Right lobe of liver (tissue), 6 donors: ENCODE measurements around the gene DLX1. TPM values are rescaled to one million over a fixed set of nuclear protein-coding genes. Genes with fewer than 3 reads are reported as not detected.
A peak's percentile ranks its signal among the peaks of the same experiment; 100 is the strongest.

ENCODE experiments used
- ATAC-seq, 4 donors: fragments of 200-7000 bp; cut with Tn5 transposase; one replicate each; pipeline ENCODE4 v1.9.1; 2020; ENCODE audit warnings: mild to moderate bottlenecking in 4 of 4, moderate library complexity in 4 of 4
- DNase-seq, 3 donors: peaks; one replicate each; pipeline ENCODE4 v3.0.0-alpha.2; 2020
- H3K27ac ChIP-seq, 3 donors: fragments of 200-600 bp; one replicate each; pipeline ENCODE4 v1.8.0; 2022
- H3K27me3 ChIP-seq, 2 donors: fragments of 200-600 bp; one replicate each; pipeline ENCODE4 v1.8.0; 2022
- H3K36me3 ChIP-seq, 4 donors: fragments of 200-600 bp; sonication (generic) in 1 of 4; one replicate each; pipeline versions ENCODE4 v1.5.1 to v1.8.0; 2017 to 2022; ENCODE audit warnings: control low read depth in 1 of 4
- H3K4me1 ChIP-seq, 4 donors: fragments of 200-600 bp; sonication (generic) in 1 of 4; one replicate each; pipeline versions ENCODE4 v1.5.1 to v1.8.0; 2017 to 2022; ENCODE audit warnings: control low read depth in 1 of 4
- H3K4me3 ChIP-seq, 3 donors: fragments of 200-600 bp; one replicate each; pipeline ENCODE4 v1.8.0; 2022
- H3K9me3 ChIP-seq, 4 donors: fragments of 200-600 bp; sonication (generic) in 1 of 4; one replicate each; pipeline versions ENCODE4 v1.5.1 to v1.8.0; 2017 to 2022; ENCODE audit warnings: control low read depth in 1 of 4
- CTCF ChIP-seq, 4 donors: fragments of 200-600 bp in 3 of 4; fragments of 450-650 bp in 1 of 4; IDR thresholded peaks; one replicate each; pipeline versions ENCODE4 v1.5.1 to v1.8.0; 2016 to 2022; ENCODE audit warnings: antibody characterized with exemption in 4 of 4, mild to moderate bottlenecking in 2 of 4
- POLR2A ChIP-seq: fragments of 450-650 bp; IDR thresholded peaks from one replicate; pipeline ENCODE4 v1.6.1; 2017; ENCODE audit warnings: antibody characterized with exemption, mild to moderate bottlenecking
- WGBS: methylation state at CpG from one replicate; pipeline ENCODE4 v1.1.6; 2018; ENCODE audit warnings: low coverage, low lambda C conversion rate; ENCODE audit not compliant: insufficient coverage; ENCODE audit errors: missing lambda C conversion rate; 5-methylcytosine and 5-hydroxymethylcytosine counted together
- intact Hi-C, 2 donors: fragments of 100-400 bp; cut with DNase I; formaldehyde crosslinking; loops; one replicate each; pipeline versions ENCODE4 v1.11.2 to v1.14.1; 2022
- total RNA-seq, 6 experiments: library from RNA; depleted of rRNA in 2 of 6; stranded (reverse); fragments of >200 nt in 2 of 6; fragmentation: NEBNext Ultra II Directional in 3 of 6; extraction: Animal tissue kit (Norgen Biotek cat#: 25700) in 3 of 6; gene quantifications; one replicate each; pipeline versions ENCODE4 v1.1.0 to v1.2.4, GENCODE V29; 2016 to 2023
- donor health status: DM: no; HTN: yes; CAD: no.
- donor health status: DM: no; HTN: no; CAD: no.
- donor health status: DM: no; HTN: no; CAD: no.
- donor health status: DM: no; HTN: yes; CAD: no.
- donor health status: DM: no; HTN: yes; CAD: no.

The DLX1 gene
- total RNA-seq, 6 experiments from 2014 or later = not detected

- Histone ChIP-seq H3K9me3 (no peaks in the 10 kb centered on the region), H3K36me3 (no peaks in the 10 kb centered on the region), H3K4me1 (peaks cover 0 to 22% (median 0%) of the 10 kb centered on the region in 4 donors), H3K27me3 (peaks cover 42 to 90% of the 10 kb centered on the region in 2 donors), H3K27ac (no peak overlapping the region), H3K4me3 (no peak overlapping the region)
- WGBS = 7% methylated on average over 19 of the region's 19 CpGs
- intact Hi-C loops = no loop called here
- no peak for DNase-seq
- no peak for TF ChIP-seq CTCF (IDR thresholded peaks at IDR 0.05)
- TF ChIP-seq POLR2A = no peak
- ATAC-seq = no peak
These were observed 7.6 kb downstream of the DLX1 start for GRCh38 chr2:172092716-172093415.

DNA sequence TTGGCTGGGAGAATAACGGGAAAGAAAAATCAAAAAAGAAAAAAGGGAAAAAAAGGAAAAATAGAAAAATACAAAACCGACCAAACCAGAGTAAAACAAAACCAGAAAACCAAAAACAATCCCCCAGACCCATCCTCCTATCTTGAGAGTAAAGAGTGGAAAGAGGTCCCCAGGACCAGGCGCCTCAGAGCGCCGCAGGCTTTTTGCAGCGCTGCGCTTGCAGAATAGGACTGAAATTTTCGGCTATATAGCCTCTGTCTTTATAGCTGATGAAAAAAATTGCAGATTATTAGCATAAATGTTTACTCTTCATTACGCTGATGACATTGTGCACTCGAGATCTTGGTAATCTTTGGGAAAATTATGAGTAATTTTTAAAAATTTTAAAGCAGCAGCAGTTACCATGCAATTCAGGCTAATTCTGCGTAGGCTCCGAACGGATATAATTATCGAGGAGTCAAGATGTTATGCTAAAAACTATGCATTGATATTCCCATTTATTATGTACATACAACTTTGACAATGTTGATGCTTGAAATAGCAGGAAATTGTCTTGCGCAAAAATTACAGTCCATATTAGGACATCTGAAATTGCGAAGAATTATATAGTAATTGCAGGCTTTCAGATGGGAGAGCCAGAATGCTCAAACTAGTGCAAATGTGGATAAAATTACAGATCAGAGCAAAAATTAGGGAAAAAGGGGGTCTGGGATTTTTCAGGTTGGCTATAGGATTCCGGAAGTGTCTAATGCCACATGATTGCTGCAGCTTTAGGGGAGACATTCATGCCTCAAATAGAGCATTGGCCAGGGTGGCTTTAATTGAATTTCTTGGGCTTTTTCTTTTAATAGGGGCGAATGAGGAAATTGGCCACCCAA lies 8.3 kb downstream of the DLX1 start:
- no peak for ATAC-seq
- Histone ChIP-seq H3K4me1 (peaks cover 0 to 22% (median 0%) of the 10 kb centered on the region in 4 donors), H3K9me3 (no peaks in the 10 kb centered on the region), H3K36me3 (no peaks in the 10 kb centered on the region), H3K27ac (no peak overlapping the region), H3K4me3 (no peak overlapping the region), H3K27me3 (peaks cover 46 to 90% of the 10 kb centered on the region in 2 donors)
- TF ChIP-seq CTCF (IDR thresholded peaks at IDR 0.05) (no peak), POLR2A (no peak)
- intact Hi-C loops = no loop called here
- WGBS = 16% methylated on average over 18 of the region's 18 CpGs
- DNase-seq = no peak

DNA sequence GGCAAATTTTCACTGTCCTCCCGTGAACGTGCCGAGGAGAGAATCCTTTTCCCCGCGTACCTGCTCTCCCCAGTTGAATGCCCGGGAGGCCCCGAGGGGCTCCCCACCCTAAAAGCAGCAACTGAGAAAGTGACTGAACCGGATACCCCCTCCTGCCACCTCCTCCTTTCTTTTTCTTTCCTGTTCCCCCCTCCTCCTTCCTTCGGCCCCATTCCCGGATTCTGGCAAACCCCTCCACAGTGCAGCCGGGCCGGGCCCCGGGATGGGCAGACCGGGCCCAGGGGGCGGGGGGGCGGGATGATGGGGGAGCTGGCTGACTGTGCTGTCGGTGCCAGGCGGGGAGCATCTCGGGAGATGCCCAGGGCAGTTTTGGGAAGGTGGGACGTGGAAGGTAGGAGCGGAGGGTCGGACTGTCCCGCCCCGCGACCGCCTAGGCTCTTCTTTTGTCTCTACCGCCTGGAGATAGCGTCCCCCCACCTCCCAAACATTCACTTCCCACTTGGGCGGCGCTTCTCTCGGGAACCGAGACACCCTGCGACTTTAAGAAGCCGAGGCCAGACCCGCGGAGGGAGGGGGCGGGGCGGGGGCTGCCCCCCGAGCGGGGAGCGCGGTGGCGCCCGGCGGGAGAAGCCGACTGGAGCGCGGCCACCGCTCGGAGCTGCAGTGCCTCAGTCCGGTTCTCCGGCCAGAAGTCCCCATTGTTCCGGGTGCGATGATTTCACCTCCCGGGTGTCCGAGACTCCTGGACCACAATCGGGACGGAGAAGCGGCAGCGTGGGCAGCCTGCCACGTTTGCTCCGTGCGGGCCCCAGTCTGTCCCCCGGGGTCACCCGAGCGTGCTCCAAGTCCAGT lies 9.2 kb downstream of the DLX1 start:
- intact Hi-C loops = no loop called here
- H3K36me3 ChIP-seq = no peaks in the 10 kb centered on the region
- 1% methylated on average over 18 of the region's 66 CpGs for WGBS
- no peaks in the 10 kb centered on the region for H3K9me3 ChIP-seq
- ATAC-seq = peak in 3 of 4 donors; percentile 18 to 32 (median 30)
- no peak for TF ChIP-seq POLR2A
- peak in 1 of 3 donors; percentile 53 for DNase-seq
- peaks cover 0 to 27% (median 2%) of the 10 kb centered on the region in 4 donors for H3K4me1 ChIP-seq
- peaks cover 46 to 93% of the 10 kb centered on the region in 2 donors for H3K27me3 ChIP-seq
- no peak overlapping the region for H3K27ac ChIP-seq
- H3K4me3 ChIP-seq = no peak overlapping the region

DNA sequence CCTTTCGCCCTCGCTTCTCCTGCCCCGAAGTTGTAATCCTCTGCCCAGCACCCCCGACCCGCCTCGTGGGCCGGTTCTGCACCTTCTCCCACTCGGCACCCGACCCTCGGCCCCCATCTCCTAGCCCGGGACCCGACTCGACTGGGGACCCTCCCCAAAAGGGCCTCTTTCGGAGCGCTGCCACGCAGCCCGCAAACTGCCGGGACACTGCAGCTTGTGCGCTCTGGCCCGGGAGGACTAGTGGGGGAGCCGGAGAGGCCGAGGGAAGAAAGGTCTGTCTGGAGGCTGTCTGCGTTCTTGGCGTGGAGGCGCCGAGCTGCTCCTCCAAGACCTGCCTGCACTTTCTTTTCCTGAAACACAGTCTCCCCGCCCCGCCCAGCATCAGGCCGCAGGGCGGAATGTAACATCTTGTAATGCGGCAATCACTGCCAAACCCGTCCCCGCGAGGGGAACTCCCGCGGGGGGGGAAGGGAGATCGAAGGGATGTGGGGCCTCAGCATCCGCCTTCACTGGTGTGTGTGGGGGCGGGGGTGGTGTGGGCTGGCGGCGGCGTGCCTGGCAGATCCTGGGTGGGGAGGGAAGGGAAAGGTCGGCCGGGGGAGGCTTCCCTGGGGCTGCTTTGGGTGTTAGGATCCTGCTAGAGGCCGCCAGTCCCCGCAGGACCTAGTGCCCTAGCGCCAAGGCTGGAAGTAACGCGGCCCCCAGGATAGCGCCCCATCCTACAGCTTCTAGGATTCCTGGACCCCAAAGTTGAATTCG lies 10.0 kb downstream of the DLX1 start:
- WGBS = 0% methylated on average over 24 of the region's 51 CpGs
- intact Hi-C loops = no loop called here
- Histone ChIP-seq H3K27ac (no peak overlapping the region), H3K27me3 (peaks cover 49 to 93% of the 10 kb centered on the region in 2 donors), H3K36me3 (no peaks in the 10 kb centered on the region), H3K4me3 (no peak overlapping the region), H3K4me1 (peaks cover 0 to 27% (median 4%) of the 10 kb centered on the region in 4 donors), H3K9me3 (no peaks in the 10 kb centered on the region)
- no peak for TF ChIP-seq POLR2A
- DNase-seq (peak in 1 of 3 donors; percentile 57), ATAC-seq (peak; percentile 23 to 50 (median 38))
